CD14-positive monocyte (primary cell): ENCODE measurements around the gene AADAT. TPM values are rescaled to one million over a fixed set of nuclear protein-coding genes. Genes with fewer than 3 reads are reported as not detected.
"Not testable (repeated sequence)": the region's sequence is repeated elsewhere in the genome, so short reads cannot be mapped to it uniquely, and the experiment has no call there.

Experiments used
- DNase-seq, 3 donors: peaks; one replicate each; pipeline ENCODE4 v3.0.0-alpha.2; 2011 to 2022
- H2AFZ ChIP-seq: 2 replicates; pipeline ENCODE4 v1.6.0; 2012; ENCODE audit warnings: mild to moderate bottlenecking, low read depth, low read length, inconsistent platforms; ENCODE audit not compliant: insufficient read depth, poor library complexity, severe bottlenecking
- H3K27ac ChIP-seq, 2 donors: 1 replicate in 1 of 2; 2 replicates in 1 of 2; pipeline ENCODE4 v1.5.1; 2012 to 2013; ENCODE audit warnings: low read length in 2 of 2, control low read depth in 1 of 2, inconsistent platforms in 1 of 2, low read depth in 1 of 2, mild to moderate bottlenecking in 1 of 2
- H3K27me3 ChIP-seq, 2 donors: one replicate each; pipeline versions ENCODE4 v1.6.0 to v1.6.1; 2011 to 2013; ENCODE audit warnings: low read length in 2 of 2; ENCODE audit not compliant: control insufficient read depth in 2 of 2, insufficient read depth in 2 of 2
- H3K36me3 ChIP-seq, 2 donors: replicated peaks in 1 of 2; 1 replicate in 1 of 2; 2 replicates in 1 of 2; pipeline versions ENCODE4 v1.5.1 to v1.6.1; 2012 to 2013; ENCODE audit warnings: low read length in 2 of 2, control low read depth in 1 of 2, inconsistent platforms in 1 of 2, mild to moderate bottlenecking in 1 of 2; ENCODE audit not compliant: insufficient read depth in 2 of 2, control insufficient read depth in 1 of 2
- H3K4me1 ChIP-seq, 2 donors: 1 replicate in 1 of 2; 2 replicates in 1 of 2; pipeline versions ENCODE4 v1.5.1 to v1.6.1; 2012 to 2013; ENCODE audit warnings: low read length in 2 of 2, control low read depth in 1 of 2, inconsistent platforms in 1 of 2, mild to moderate bottlenecking in 1 of 2, moderate library complexity in 1 of 2; ENCODE audit not compliant: insufficient read depth in 2 of 2, control insufficient read depth in 1 of 2
- H3K4me2 ChIP-seq: replicated peaks from 2 replicates; pipeline ENCODE3; 2012; ENCODE audit warnings: low read length, moderate library complexity, mild to moderate bottlenecking; ENCODE audit not compliant: poor library complexity, severe bottlenecking; ENCODE audit errors: extremely low read depth
- H3K4me3 ChIP-seq, 3 experiments: fragments of 200-600 bp in 1 of 3; sonication (generic) in 1 of 3; replicated peaks in 1 of 3; 1 replicate in 2 of 3; 2 replicates in 1 of 3; pipeline ENCODE4 v1.5.1; 2011 to 2013; ENCODE audit warnings: low read length in 3 of 3, mild to moderate bottlenecking in 3 of 3, control low read depth in 2 of 3, low read depth in 2 of 3, inconsistent platforms in 1 of 3, moderate library complexity in 1 of 3
- H3K79me2 ChIP-seq: 2 replicates; pipeline ENCODE4 v1.6.0; 2012; ENCODE audit warnings: mild to moderate bottlenecking, control low read depth, inconsistent platforms, low read length, moderate library complexity; ENCODE audit not compliant: insufficient read depth
- H3K9ac ChIP-seq: 2 replicates; pipeline ENCODE4 v1.6.0; 2017; ENCODE audit warnings: low read length, mild to moderate bottlenecking; ENCODE audit not compliant: insufficient read depth, poor library complexity, severe bottlenecking
- H3K9me3 ChIP-seq, 2 donors: replicated peaks in 1 of 2; 1 replicate in 1 of 2; 2 replicates in 1 of 2; pipeline versions ENCODE4 v1.5.1 to v1.6.1; 2012 to 2013; ENCODE audit warnings: low read length in 2 of 2, control low read depth in 1 of 2; ENCODE audit not compliant: control insufficient read depth in 1 of 2, insufficient read depth in 1 of 2
- H4K20me1 ChIP-seq: 2 replicates; pipeline ENCODE4 v1.6.0; 2012; ENCODE audit warnings: mild to moderate bottlenecking, low read length, control low read depth, moderate library complexity; ENCODE audit not compliant: insufficient read depth
- H3K27ac Mint-ChIP-seq, 7 donors: one replicate each; pipeline ENCODE4 v1.8.0; 2020; ENCODE audit warnings: mild to moderate bottlenecking in 7 of 7, mixed read lengths in 7 of 7, moderate library complexity in 6 of 7, inconsistent platforms in 2 of 7
- H3K27me3 Mint-ChIP-seq, 3 donors: one replicate each; pipeline ENCODE4 v1.8.0; 2021 to 2022; ENCODE audit warnings: low read depth in 3 of 3, mild to moderate bottlenecking in 3 of 3, mixed read lengths in 3 of 3, moderate library complexity in 3 of 3, inconsistent platforms in 1 of 3
- H3K36me3 Mint-ChIP-seq, 2 donors: one replicate each; pipeline ENCODE4 v1.8.0; 2020; ENCODE audit warnings: mixed read lengths in 2 of 2, inconsistent platforms in 1 of 2, mild to moderate bottlenecking in 1 of 2
- H3K4me1 Mint-ChIP-seq: one replicate; pipeline ENCODE4 v1.8.0; 2020; ENCODE audit warnings: mild to moderate bottlenecking, mixed read lengths
- H3K4me3 Mint-ChIP-seq, 2 donors: one replicate each; pipeline ENCODE4 v1.8.0; 2020; ENCODE audit warnings: mild to moderate bottlenecking in 2 of 2, mixed read lengths in 2 of 2, moderate library complexity in 1 of 2
- H3K9me3 Mint-ChIP-seq, 7 donors: one replicate each; pipeline ENCODE4 v1.8.0; 2020 to 2022; ENCODE audit warnings: mixed read lengths in 7 of 7, mild to moderate bottlenecking in 6 of 7, moderate library complexity in 6 of 7, inconsistent platforms in 2 of 7
- WGBS: methylation state at CpG from one replicate; pipeline ENCODE4 v1.1.5; 2013; ENCODE audit warnings: missing lambda C conversion rate; ENCODE audit not compliant: insufficient coverage; 5-methylcytosine and 5-hydroxymethylcytosine counted together
- intact Hi-C, 2 donors: fragments of 100-400 bp; cut with micrococcal nuclease; formaldehyde crosslinking; loops; one replicate each; pipeline versions ENCODE4 v1.15.0 to v1.15.1; 2023
- polyA plus RNA-seq, 3 donors: library from polyadenylated mRNA; depleted of rRNA in 1 of 3; unstranded in 2 of 3; stranded (reverse) in 1 of 3; fragments of 300-500 nt in 2 of 3; fragments of >200 nt in 1 of 3; fragmentation: Illumina TruSeq in 2 of 3; gene quantifications; 1 replicate in 2 of 3; 2 replicates in 1 of 3; pipeline ENCODE4 v1.2.3, GENCODE V29; 2012 to 2021
- TF ChIP-seq, protein P1 (sequence below): fragments of 200-600 bp; IDR thresholded peaks from one replicate; pipeline ENCODE4 v1.8.0; 2022; ENCODE audit warnings: antibody characterized with exemption, mild to moderate bottlenecking

Gene AADAT
- polyA plus RNA-seq, 3 donors: not detected

DNA sequence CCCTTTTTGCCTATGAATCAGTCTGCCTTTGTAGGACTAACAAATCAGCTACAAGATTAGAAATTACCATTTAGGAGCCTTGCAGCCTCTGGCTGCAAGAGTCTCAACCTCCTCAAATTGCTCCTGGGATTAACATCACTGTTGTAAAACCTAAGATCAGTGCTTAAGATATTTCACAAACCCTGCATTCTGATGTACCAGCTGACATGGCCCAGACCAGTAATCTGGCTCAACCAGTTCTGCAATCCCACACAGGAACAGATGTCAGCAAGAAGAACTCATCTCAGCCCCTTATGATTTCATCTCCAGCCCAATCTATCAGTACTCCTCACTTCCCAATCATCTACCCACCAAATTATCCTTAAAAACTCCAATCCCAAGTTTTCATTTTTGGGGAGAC, 32.5 kb upstream of the AADAT start:
- H3K27ac ChIP-seq: no peak overlapping the region
- no peaks in the 10 kb centered on the region for H3K27me3 ChIP-seq
- DNase-seq: no peak
- H3K79me2 ChIP-seq: no peaks in the 10 kb centered on the region
- H3K4me2 ChIP-seq: no peak overlapping the region
- H3K4me3 ChIP-seq: no peak overlapping the region
- H3K4me1 ChIP-seq: no peaks in the 10 kb centered on the region
- TF ChIP-seq, protein P1, sequence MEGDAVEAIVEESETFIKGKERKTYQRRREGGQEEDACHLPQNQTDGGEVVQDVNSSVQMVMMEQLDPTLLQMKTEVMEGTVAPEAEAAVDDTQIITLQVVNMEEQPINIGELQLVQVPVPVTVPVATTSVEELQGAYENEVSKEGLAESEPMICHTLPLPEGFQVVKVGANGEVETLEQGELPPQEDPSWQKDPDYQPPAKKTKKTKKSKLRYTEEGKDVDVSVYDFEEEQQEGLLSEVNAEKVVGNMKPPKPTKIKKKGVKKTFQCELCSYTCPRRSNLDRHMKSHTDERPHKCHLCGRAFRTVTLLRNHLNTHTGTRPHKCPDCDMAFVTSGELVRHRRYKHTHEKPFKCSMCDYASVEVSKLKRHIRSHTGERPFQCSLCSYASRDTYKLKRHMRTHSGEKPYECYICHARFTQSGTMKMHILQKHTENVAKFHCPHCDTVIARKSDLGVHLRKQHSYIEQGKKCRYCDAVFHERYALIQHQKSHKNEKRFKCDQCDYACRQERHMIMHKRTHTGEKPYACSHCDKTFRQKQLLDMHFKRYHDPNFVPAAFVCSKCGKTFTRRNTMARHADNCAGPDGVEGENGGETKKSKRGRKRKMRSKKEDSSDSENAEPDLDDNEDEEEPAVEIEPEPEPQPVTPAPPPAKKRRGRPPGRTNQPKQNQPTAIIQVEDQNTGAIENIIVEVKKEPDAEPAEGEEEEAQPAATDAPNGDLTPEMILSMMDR: no peak
- intact Hi-C loops: no loop called here
- Mint-ChIP-seq H3K36me3 (no peaks in the 10 kb centered on the region), H3K4me1 (no peaks in the 10 kb centered on the region), H3K27me3 (peaks cover 0 to 6% (median 4%) of the 10 kb centered on the region in 3 donors), H3K27ac (no peak overlapping the region), H3K9me3 (peaks cover 0 to 6% (median 2%) of the 10 kb centered on the region in 7 donors), H3K4me3 (no peak overlapping the region)
- no peak overlapping the region for H3K9ac ChIP-seq
- H3K9me3 ChIP-seq: peaks cover 0 to 5% of the 10 kb centered on the region in 2 donors
- no peaks in the 10 kb centered on the region for H3K36me3 ChIP-seq
- H2AFZ ChIP-seq: no peak overlapping the region
- no peaks in the 10 kb centered on the region for H4K20me1 ChIP-seq

DNA sequence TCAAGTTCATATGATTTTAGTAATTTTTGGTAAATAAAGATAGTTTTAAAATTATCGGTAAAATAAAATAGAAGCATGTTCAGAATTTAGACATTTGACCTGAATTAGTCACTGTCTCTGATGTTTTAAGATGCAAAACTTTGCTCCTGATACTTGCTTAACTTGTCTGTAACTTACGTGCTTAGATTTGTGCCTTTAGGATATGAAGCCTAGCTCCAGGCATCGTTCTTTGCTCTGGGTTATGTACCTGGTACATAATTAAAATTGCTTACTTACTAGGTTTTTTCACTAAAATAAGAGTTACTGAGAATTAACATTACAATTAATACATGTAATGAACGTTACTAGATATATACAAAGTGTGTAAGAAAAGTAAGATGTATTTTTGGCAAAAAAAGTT, 24.9 kb upstream of the AADAT start:
- no peaks in the 10 kb centered on the region for H3K9me3 ChIP-seq
- WGBS: 100% methylated on average over 1 of the region's 4 CpGs
- Mint-ChIP-seq H3K27ac (no peak overlapping the region), H3K4me1 (no peaks in the 10 kb centered on the region), H3K4me3 (no peak overlapping the region), H3K27me3 (peaks cover 0 to 11% (median 4%) of the 10 kb centered on the region in 3 donors), H3K9me3 (peaks cover 0 to 5% (median 2%) of the 10 kb centered on the region in 7 donors), H3K36me3 (no peaks in the 10 kb centered on the region)
- H3K4me2 ChIP-seq: no peak overlapping the region
- no peak overlapping the region for H3K9ac ChIP-seq
- no peak overlapping the region for H2AFZ ChIP-seq
- TF ChIP-seq, protein P1: no peak
- intact Hi-C loops: no loop called here
- H4K20me1 ChIP-seq: no peaks in the 10 kb centered on the region
- no peaks in the 10 kb centered on the region for H3K36me3 ChIP-seq
- no peak for DNase-seq
- no peak overlapping the region for H3K4me3 ChIP-seq
- H3K27ac ChIP-seq: no peak overlapping the region
- no peaks in the 10 kb centered on the region for H3K27me3 ChIP-seq
- no peaks in the 10 kb centered on the region for H3K79me2 ChIP-seq
- no peaks in the 10 kb centered on the region for H3K4me1 ChIP-seq

- not testable (repeated sequence) for H3K4me1 Mint-ChIP-seq
These were observed 24.4 kb upstream of the AADAT start for GRCh38 chr4:170114183-170114582.

More at GRCh38 chr4:170114183-170114582, 24.4 kb upstream of the AADAT start:
- H3K79me2 ChIP-seq, DNase-seq, H3K27ac ChIP-seq, H3K4me2 ChIP-seq, H3K4me1 ChIP-seq, H3K36me3 Mint-ChIP-seq, H3K27ac Mint-ChIP-seq, H3K9ac ChIP-seq, H3K9me3 Mint-ChIP-seq, H3K4me3 ChIP-seq, intact Hi-C loops, H4K20me1 ChIP-seq, H2AFZ ChIP-seq, H3K4me3 Mint-ChIP-seq, H3K9me3 ChIP-seq, H3K27me3 ChIP-seq, H3K36me3 ChIP-seq: not testable (repeated sequence)
- H3K27me3 Mint-ChIP-seq: peaks cover 0 to 11% (median 4%) of the 10 kb centered on the region in 3 donors
- WGBS: no CpG with 5 or more reads among the region's 1 CpG
